Left ventricle myocardium superior (tissue), 1 donor: ENCODE data around the gene ACTL6B. TPM values are rescaled to one million over a fixed set of nuclear protein-coding genes. Genes with fewer than 3 reads are reported as not detected.
A peak's percentile ranks its signal among the peaks of the same experiment; 100 is the strongest.
"Not testable (repeated sequence)": the region's sequence is repeated elsewhere in the genome, so short reads cannot be mapped to it uniquely, and the experiment has no call there.

Experiments
- ATAC-seq: fragments of 200-7000 bp; cut with Tn5 transposase; one replicate; pipeline ENCODE4 v1.9.1; 2020; ENCODE audit warnings: mild to moderate bottlenecking, moderate library complexity
- DNase-seq: peaks from one replicate; pipeline ENCODE4 v3.0.0-alpha.2; 2020
- intact Hi-C: fragments of 100-400 bp; cut with micrococcal nuclease; formaldehyde crosslinking; loops from one replicate; pipeline ENCODE4 v1.11.0; 2022
- long read RNA-seq: library from polyadenylated mRNA; unstranded; transcript quantifications from one replicate; pipeline ENCODE4 v2.0.0, GENCODE V29; 2021
- total RNA-seq: library from RNA; stranded (reverse); fragmentation: NEBNext Ultra II Directional; extraction: Animal tissue kit (Norgen Biotek cat#: 25700); gene quantifications from one replicate; pipeline ENCODE4 v1.2.1, GENCODE V29; 2021
- donor health status: DM: no; HTN: yes; CAD: no; lungs with severe emphysema.

The ACTL6B gene
- not detected for total RNA-seq
- long read RNA-seq = 0 reads

- ATAC-seq (peak; percentile 78), DNase-seq (peak; percentile 78)
- intact Hi-C loops = no loop called here
These were observed at the start of gene ACTL6B for GRCh38 chr7:100655908-100656674. TSS of gene ACTL6B (minus strand) at chr7:100656448. CDS start at chr7:100656354, 94 bp downstream.

- peak; percentile 88 for DNase-seq
- peak; percentile 79 for ATAC-seq
- intact Hi-C loops = loop anchor here (10.0 kb wide), 1 partner anchor 149 kb away; the partner anchor contains the start of gene SLC12A9
These were observed 49.1 kb upstream of the ACTL6B start for GRCh38 chr7:100705320-100705752.

- ATAC-seq, DNase-seq: not testable (repeated sequence)
- intact Hi-C loops = loop anchor here (10.0 kb wide), 1 partner anchor 154 kb away; the partner anchor contains the start of gene SLC12A9
These were observed 44.8 kb upstream of the ACTL6B start for GRCh38 chr7:100701089-100701488.

GRCh38 chr7:100699018-100699417 lies 42.8 kb upstream of the ACTL6B start:
- DNase-seq = no peak
- ATAC-seq = no peak
- intact Hi-C loops = no loop called here

- DNase-seq = no peak
- no peak for ATAC-seq
- intact Hi-C loops = no loop called here
These were observed 39.9 kb upstream of the ACTL6B start for GRCh38 chr7:100696123-100696521.

GRCh38 chr7:100694098-100694745 lies 38.0 kb upstream of the ACTL6B start, which contains the start of gene GIGYF1:
TSS of gene GIGYF1 (minus strand) at chr7:100694250. CDS start at chr7:100688238, 6,012 bp downstream.
- intact Hi-C loops = no loop called here
- DNase-seq (peak; percentile 89), ATAC-seq (peak; percentile 42)

- intact Hi-C loops = no loop called here
- DNase-seq (peak; percentile 41), ATAC-seq (peak; percentile 2)
These were observed 37.3 kb upstream of the ACTL6B start for GRCh38 chr7:100693312-100694097.

- intact Hi-C loops = no loop called here
- ATAC-seq (no peak), DNase-seq (peak; percentile 18)
These were observed 36.3 kb upstream of the ACTL6B start for GRCh38 chr7:100692578-100692961.

- DNase-seq (peak; percentile 89), ATAC-seq (peak; percentile 82)
- intact Hi-C loops = no loop called here
These were observed 35.7 kb upstream of the ACTL6B start for GRCh38 chr7:100691676-100692577.

GRCh38 chr7:100689230-100690135 lies 33.2 kb upstream of the ACTL6B start:
- DNase-seq (peak; percentile 31), ATAC-seq (no peak)
- intact Hi-C loops = no loop called here

GRCh38 chr7:100688326-100688860 lies 32.1 kb upstream of the ACTL6B start:
- peak; percentile 24 for DNase-seq
- intact Hi-C loops = no loop called here

GRCh38 chr7:100687751-100688300 lies 31.6 kb upstream of the ACTL6B start:
- DNase-seq = peak; percentile 22
- ATAC-seq = no peak

More at GRCh38 chr7:100688326-100688860, 32.1 kb upstream of the ACTL6B start:
- no peak for ATAC-seq

GRCh38 chr7:100687261-100687660 lies 31.0 kb upstream of the ACTL6B start:
- ATAC-seq (no peak), DNase-seq (peak; percentile 23)

More at GRCh38 chr7:100687751-100688300, 31.6 kb upstream of the ACTL6B start:
- intact Hi-C loops = no loop called here

GRCh38 chr7:100686822-100687211 lies 30.6 kb upstream of the ACTL6B start:
- no peak for ATAC-seq
- DNase-seq = no peak
- intact Hi-C loops = no loop called here

More at GRCh38 chr7:100687261-100687660, 31.0 kb upstream of the ACTL6B start:
- intact Hi-C loops = no loop called here

- intact Hi-C loops = no loop called here
- peak; percentile 39 for DNase-seq
- ATAC-seq = no peak
These were observed 30.1 kb upstream of the ACTL6B start for GRCh38 chr7:100686201-100686821.

GRCh38 chr7:100685631-100686145 lies 29.4 kb upstream of the ACTL6B start:
- no peak for ATAC-seq
- intact Hi-C loops = no loop called here
- peak; percentile 24 for DNase-seq
